ENCODE measurements around the gene VSIR. TPM values are rescaled to one million over a fixed set of nuclear protein-coding genes. Genes with fewer than 3 reads are reported as not detected.

Gene VSIR
- total RNA-seq, 1 donor from 2014 or later, result 13.6 TPM

DNA sequence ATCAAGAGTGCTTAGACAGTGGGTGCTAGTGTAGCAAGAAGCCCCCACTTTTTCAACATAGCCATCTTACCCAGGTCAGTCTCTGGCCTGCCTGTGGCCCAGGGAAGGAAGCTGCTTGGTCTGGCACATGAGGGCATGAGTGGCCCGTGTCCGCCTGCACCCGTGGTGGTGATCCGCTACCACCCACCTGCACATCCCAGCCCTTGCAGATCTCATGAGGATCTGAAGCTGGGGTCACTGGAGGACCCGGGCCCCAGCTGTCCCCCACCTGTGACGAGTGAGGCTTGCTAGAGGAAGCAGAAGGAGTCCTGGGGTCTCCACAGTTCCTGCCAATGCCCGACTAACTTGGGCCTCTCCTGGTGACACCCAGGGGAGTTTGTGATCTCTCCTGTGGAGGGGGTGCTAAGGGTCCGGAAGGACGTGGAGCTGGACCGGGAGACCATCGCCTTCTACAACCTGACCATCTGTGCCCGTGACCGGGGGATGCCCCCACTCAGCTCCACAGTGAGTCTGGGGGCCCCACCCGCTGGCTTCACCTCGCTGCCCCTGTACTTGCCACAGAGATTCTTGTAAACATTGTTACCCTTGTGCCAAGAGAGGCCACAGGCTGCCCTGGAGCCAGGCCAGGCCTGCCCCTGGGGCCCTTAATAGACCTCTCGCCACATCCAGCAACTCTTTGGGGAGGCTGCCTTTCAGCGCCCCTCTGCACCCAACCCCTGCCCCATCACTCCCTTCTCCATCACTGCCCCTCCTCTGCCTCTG, 10.8 kb upstream of the VSIR start:
- Histone ChIP-seq H3K4me3 (ENCODE audit: low read length in 3 of 3) (no peak overlapping the region), H3K9me3 (ENCODE audit: control insufficient read depth in 3 of 3, low read length in 3 of 3) (no peaks in the 10 kb centered on the region), H3K36me3 (ENCODE audit: control insufficient read depth in 3 of 3, insufficient read depth in 3 of 3, low read length in 3 of 3) (no peaks in the 10 kb centered on the region), H3K9ac (ENCODE audit: low read depth in 1 of 3, low read length in 3 of 3) (no peak overlapping the region), H3K27me3 (ENCODE audit: control insufficient read depth in 3 of 3, insufficient read depth in 3 of 3, low read length in 3 of 3) (peaks cover 0 to 3% (median 0%) of the 10 kb centered on the region in 3 donors), H3K4me1 (ENCODE audit: control insufficient read depth in 3 of 3, insufficient read depth in 3 of 3, low read length in 3 of 3) (peaks cover 0 to 6% (median 0%) of the 10 kb centered on the region in 3 donors), H3K27ac (ENCODE audit: low read depth, low read length) (no peak overlapping the region)

DNA sequence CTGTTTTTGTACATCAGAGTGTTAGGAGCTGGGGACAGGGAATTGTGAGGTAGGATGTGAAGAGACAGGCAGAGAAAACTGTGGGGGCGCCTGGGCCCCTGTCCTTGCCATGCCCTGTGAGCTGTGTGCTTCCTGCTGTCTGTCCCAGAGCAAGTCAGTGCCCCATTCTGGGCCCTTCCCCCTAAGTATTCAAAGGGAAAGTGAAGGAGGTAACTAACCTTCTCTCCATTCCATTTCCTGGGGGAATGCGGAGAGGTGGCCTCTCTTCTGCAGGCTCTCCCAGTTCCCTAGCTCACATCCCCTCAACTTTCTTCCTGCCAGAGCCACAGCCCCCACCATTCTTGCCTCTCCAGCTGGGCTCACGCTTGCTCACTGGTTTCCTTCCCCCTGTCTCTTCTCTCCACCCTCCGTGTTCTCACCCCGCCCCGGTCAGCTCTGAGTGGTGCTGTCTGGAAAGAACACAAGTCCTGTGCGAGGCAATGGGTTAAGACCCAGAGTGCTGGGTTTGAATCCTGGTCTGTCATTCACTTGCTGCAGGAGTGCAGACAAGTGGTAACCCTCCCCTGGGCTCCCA, 9.7 kb upstream of the VSIR start:
- Histone ChIP-seq H3K27ac (ENCODE audit: low read depth, low read length) (no peak overlapping the region), H3K27me3 (ENCODE audit: control insufficient read depth in 3 of 3, insufficient read depth in 3 of 3, low read length in 3 of 3) (peaks cover 0 to 3% (median 0%) of the 10 kb centered on the region in 3 donors), H3K9me3 (ENCODE audit: control insufficient read depth in 3 of 3, low read length in 3 of 3) (no peaks in the 10 kb centered on the region), H3K4me3 (ENCODE audit: low read length in 3 of 3) (no peak overlapping the region), H3K9ac (ENCODE audit: low read depth in 1 of 3, low read length in 3 of 3) (no peak overlapping the region), H3K4me1 (ENCODE audit: control insufficient read depth in 3 of 3, insufficient read depth in 3 of 3, low read length in 3 of 3) (peaks cover 0 to 6% (median 0%) of the 10 kb centered on the region in 3 donors), H3K36me3 (ENCODE audit: control insufficient read depth in 3 of 3, insufficient read depth in 3 of 3, low read length in 3 of 3) (no peaks in the 10 kb centered on the region)

DNA sequence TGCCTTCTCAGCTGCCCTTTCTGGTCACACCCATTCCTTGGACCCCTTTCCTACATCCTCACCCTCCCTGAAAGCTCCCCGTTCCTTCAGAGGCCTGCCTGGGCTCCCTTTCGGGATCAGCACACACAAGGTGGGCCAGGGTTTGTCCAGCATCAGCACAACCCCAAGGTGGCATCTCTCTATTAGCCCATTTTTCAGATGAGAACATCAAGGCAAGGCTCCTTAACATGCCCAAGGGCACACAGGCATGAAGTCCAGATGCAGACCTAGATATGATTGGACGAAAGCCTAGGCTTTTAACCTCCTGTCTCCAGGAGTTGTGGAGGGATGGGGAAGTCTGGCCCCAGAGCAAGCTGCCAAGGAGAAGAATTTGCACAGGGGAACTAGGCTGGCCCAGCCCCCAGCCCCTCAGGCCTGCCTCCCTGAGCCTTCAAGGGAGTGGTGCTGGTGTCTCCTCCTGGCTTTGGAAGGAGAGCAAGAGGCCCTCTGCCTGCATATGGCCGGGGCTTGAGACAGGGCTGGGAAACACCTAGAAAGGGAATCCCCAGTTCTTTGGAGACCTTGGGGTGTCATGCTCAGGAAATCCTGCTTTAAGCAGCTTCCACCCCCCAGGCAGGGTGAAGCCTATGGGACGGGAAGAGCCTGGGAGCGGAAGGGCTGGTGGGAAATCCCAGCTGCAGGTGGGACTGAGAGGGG, 9.0 kb upstream of the VSIR start:
- H3K27me3 ChIP-seq (ENCODE audit: control insufficient read depth in 3 of 3, insufficient read depth in 3 of 3, low read length in 3 of 3), result peaks cover 0 to 3% (median 0%) of the 10 kb centered on the region in 3 donors

DNA sequence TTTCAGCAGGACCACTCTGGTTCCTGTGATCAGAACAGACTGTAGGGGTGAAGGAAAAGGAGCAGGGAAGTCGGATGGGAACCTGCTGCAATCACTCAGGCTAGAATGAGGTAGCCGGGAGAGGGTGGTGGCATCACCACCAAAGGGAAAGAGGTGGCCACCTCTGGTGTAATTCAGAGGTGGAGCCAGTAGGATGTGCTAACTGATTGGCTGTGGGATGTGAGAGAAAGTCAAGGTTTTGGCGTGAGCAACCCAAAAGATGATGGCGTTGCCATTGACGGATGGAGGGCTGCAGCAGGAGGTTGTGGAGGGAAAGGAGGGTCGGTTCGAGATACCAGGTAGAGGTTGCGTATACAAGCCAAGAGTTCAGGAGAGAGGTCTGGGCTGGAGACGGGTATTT, 7.4 kb upstream of the VSIR start:
- Histone ChIP-seq H3K9ac (ENCODE audit: low read depth in 1 of 3, low read length in 3 of 3) (no peak overlapping the region), H3K9me3 (ENCODE audit: control insufficient read depth in 3 of 3, low read length in 3 of 3) (no peaks in the 10 kb centered on the region), H3K4me1 (ENCODE audit: control insufficient read depth in 3 of 3, insufficient read depth in 3 of 3, low read length in 3 of 3) (peaks cover 3 to 6% (median 4%) of the 10 kb centered on the region in 3 donors), H3K36me3 (ENCODE audit: control insufficient read depth in 3 of 3, insufficient read depth in 3 of 3, low read length in 3 of 3) (no peaks in the 10 kb centered on the region), H3K27me3 (ENCODE audit: control insufficient read depth in 3 of 3, insufficient read depth in 3 of 3, low read length in 3 of 3) (peaks cover 0 to 3% (median 0%) of the 10 kb centered on the region in 3 donors), H3K27ac (ENCODE audit: low read depth, low read length) (no peak overlapping the region), H3K4me3 (ENCODE audit: low read length in 3 of 3) (no peak overlapping the region)

More for the DNA sequence above, 9.0 kb upstream of the VSIR start:
- no peaks in the 10 kb centered on the region for H3K36me3 ChIP-seq (ENCODE audit: control insufficient read depth in 3 of 3, insufficient read depth in 3 of 3, low read length in 3 of 3)
- H3K4me3 ChIP-seq (ENCODE audit: low read length in 3 of 3), result no peak overlapping the region
- no peaks in the 10 kb centered on the region for H3K9me3 ChIP-seq (ENCODE audit: control insufficient read depth in 3 of 3, low read length in 3 of 3)
- H3K4me1 ChIP-seq (ENCODE audit: control insufficient read depth in 3 of 3, insufficient read depth in 3 of 3, low read length in 3 of 3), result peaks cover 0 to 6% (median 0%) of the 10 kb centered on the region in 3 donors
- no peak overlapping the region for H3K9ac ChIP-seq (ENCODE audit: low read depth in 1 of 3, low read length in 3 of 3)
- H3K27ac ChIP-seq (ENCODE audit: low read depth, low read length), result no peak overlapping the region

DNA sequence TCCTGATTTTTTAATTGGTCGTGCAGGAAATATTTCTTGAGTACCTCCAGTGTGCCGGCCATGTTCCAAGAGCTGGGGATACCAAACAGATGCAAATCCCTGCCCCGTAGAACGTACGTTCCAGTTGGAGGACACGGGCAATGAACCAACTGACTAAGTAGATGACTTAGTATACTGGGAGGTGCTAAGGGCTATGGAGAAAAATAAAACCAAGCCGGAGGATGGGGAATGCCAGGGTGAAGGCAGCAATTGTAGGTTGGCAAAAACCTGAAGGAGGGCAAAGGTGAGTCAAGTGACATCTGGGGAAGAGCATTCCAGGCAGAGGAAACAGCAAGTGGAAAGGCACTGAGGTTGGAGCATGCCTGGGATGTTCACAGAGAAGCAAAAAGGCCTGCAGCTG, 6.8 kb upstream of the VSIR start:
- Histone ChIP-seq H3K9ac (ENCODE audit: low read depth in 1 of 3, low read length in 3 of 3) (no peak overlapping the region), H3K4me1 (ENCODE audit: control insufficient read depth in 3 of 3, insufficient read depth in 3 of 3, low read length in 3 of 3) (peaks cover 9 to 12% (median 10%) of the 10 kb centered on the region in 3 donors), H3K27me3 (ENCODE audit: control insufficient read depth in 3 of 3, insufficient read depth in 3 of 3, low read length in 3 of 3) (peaks cover 0 to 3% (median 0%) of the 10 kb centered on the region in 3 donors), H3K4me3 (ENCODE audit: low read length in 3 of 3) (no peak overlapping the region), H3K27ac (ENCODE audit: low read depth, low read length) (no peak overlapping the region), H3K9me3 (ENCODE audit: control insufficient read depth in 3 of 3, low read length in 3 of 3) (no peaks in the 10 kb centered on the region), H3K36me3 (ENCODE audit: control insufficient read depth in 3 of 3, insufficient read depth in 3 of 3, low read length in 3 of 3) (no peaks in the 10 kb centered on the region)

DNA sequence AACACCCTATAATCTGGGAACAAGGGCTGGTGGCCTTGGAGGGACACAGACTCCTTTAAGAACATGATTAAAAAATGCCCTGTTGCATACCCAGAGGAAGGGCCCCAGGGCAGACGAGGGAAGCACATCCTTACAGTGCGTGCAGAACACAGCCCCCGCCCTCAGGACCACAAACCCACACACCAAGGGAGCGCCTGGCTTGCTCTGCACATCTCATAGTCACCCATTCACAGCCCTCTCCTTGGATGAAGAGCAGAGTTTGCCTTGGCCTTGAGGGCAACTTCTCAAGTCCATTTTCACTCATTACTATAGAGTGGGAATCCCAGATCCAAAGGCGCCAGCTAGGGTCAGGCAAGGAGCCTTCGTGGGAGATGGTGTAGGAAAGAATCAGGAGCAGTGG, 6.3 kb upstream of the VSIR start:
- Histone ChIP-seq H3K27ac (ENCODE audit: low read depth, low read length) (no peak overlapping the region), H3K4me3 (ENCODE audit: low read length in 3 of 3) (no peak overlapping the region), H3K9ac (ENCODE audit: low read depth in 1 of 3, low read length in 3 of 3) (no peak overlapping the region), H3K27me3 (ENCODE audit: control insufficient read depth in 3 of 3, insufficient read depth in 3 of 3, low read length in 3 of 3) (peaks cover 0 to 3% (median 0%) of the 10 kb centered on the region in 3 donors), H3K36me3 (ENCODE audit: control insufficient read depth in 3 of 3, insufficient read depth in 3 of 3, low read length in 3 of 3) (no peaks in the 10 kb centered on the region), H3K4me1 (ENCODE audit: control insufficient read depth in 3 of 3, insufficient read depth in 3 of 3, low read length in 3 of 3) (peaks cover 14 to 17% (median 15%) of the 10 kb centered on the region in 3 donors), H3K9me3 (ENCODE audit: control insufficient read depth in 3 of 3, low read length in 3 of 3) (no peaks in the 10 kb centered on the region)

DNA sequence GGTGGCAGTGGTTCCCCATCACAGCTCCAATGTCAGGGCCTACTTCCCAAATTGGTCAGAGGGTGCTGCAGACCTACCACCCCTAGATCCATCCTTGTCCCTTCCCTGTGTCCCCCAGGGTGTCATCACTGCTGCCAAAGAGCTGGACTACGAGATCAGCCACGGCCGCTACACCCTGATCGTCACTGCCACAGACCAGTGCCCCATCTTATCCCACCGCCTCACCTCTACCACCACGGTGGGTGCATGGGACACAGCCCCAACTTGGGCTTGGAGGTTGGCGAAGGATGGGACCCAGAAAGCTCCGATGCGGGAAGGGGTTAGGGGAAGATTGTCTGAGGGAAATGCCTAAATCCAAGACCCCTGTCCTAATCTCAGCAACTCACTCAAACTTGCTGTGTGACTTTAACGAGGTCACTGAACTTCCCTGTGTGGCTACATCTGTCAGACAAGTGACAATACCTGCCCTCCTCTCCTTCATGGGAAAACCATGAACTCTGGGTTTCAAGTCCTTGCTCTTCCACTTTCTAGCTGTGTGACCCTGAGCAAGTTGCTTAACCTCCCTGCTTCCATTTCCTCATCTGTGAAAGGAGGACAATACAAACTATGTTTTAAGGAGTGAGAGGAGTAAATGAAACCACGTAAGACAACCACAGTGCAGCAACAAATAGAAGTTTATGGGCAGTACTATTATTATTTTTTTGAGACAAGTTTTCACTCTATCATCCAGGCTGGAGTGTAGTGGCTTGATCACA, 4.9 kb upstream of the VSIR start:
- H3K4me3 ChIP-seq (ENCODE audit: low read length in 3 of 3), result no peak overlapping the region
- no peak overlapping the region for H3K27ac ChIP-seq (ENCODE audit: low read depth, low read length)
- H3K36me3 ChIP-seq (ENCODE audit: control insufficient read depth in 3 of 3, insufficient read depth in 3 of 3, low read length in 3 of 3), result no peaks in the 10 kb centered on the region
- H3K9ac ChIP-seq (ENCODE audit: low read depth in 1 of 3, low read length in 3 of 3), result no peak overlapping the region
- H3K27me3 ChIP-seq (ENCODE audit: control insufficient read depth in 3 of 3, insufficient read depth in 3 of 3, low read length in 3 of 3), result no peaks in the 10 kb centered on the region
- H3K9me3 ChIP-seq (ENCODE audit: control insufficient read depth in 3 of 3, low read length in 3 of 3), result no peaks in the 10 kb centered on the region
- peaks cover 26 to 29% (median 28%) of the 10 kb centered on the region in 3 donors for H3K4me1 ChIP-seq (ENCODE audit: control insufficient read depth in 3 of 3, insufficient read depth in 3 of 3, low read length in 3 of 3)

DNA sequence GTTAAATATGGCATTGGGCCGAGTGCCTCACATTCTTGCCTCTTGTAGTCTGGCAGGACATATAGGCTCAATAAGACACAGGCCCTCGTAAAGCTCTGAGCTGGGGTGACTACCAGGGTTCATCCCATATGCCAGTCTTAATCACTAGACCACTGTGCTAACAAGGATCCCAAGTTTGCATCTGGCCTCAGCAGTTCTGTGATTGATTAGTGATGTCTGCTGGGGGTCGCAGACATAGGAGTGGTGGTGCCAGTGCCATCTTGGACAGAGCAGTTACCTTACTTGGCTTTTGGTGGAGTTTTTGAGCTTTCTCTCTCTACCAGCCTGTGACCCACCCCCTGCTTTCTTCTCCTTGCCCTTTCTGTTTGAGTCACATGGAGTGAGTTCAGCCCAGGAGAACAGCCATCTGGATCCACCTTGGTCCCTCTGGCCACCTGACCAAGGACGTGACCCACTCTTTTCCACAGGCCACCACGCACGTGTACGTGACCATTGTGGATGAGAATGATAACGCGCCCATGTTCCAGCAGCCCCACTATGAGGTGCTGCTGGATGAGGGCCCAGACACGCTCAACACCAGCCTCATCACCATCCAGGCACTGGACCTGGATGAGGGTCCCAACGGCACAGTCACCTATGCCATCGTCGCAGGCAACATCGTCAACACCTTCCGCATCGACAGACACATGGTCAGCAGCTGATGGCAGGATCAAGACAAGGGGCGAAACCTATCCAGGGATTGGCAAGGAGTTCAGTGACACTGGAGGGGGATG, 4.1 kb upstream of the VSIR start:
- no peaks in the 10 kb centered on the region for H3K36me3 ChIP-seq (ENCODE audit: control insufficient read depth in 3 of 3, insufficient read depth in 3 of 3, low read length in 3 of 3)
- no peaks in the 10 kb centered on the region for H3K9me3 ChIP-seq (ENCODE audit: control insufficient read depth in 3 of 3, low read length in 3 of 3)
- H3K9ac ChIP-seq (ENCODE audit: low read depth in 1 of 3, low read length in 3 of 3), result no peak overlapping the region
- H3K4me1 ChIP-seq (ENCODE audit: control insufficient read depth in 3 of 3, insufficient read depth in 3 of 3, low read length in 3 of 3), result peaks cover 33 to 37% (median 33%) of the 10 kb centered on the region in 3 donors
- H3K27me3 ChIP-seq (ENCODE audit: control insufficient read depth in 3 of 3, insufficient read depth in 3 of 3, low read length in 3 of 3), result no peaks in the 10 kb centered on the region
- H3K27ac ChIP-seq (ENCODE audit: low read depth, low read length), result no peak overlapping the region
- no peak overlapping the region for H3K4me3 ChIP-seq (ENCODE audit: low read length in 3 of 3)

DNA sequence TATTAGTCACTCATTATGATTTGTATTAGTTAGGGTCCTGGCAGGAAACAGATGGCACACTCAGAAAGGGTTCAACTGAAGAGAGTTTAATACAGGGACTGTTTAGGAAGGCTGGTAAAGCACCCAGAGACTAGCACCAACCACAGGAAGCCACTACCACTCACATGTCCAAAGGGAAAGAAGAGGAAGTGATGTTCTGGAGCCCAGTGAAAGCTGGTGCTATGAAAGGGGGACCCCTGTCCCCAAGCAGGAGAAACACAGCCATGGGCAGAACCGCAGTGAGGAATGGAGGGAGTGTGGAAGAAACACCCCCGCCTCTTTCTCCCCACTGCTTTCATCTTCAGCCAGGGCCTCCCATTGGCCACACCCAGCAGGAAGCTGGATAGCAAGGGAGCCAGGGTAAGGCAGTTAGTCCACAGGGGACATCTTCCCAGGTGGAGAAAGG, 3.2 kb upstream of the VSIR start:
- Histone ChIP-seq H3K36me3 (ENCODE audit: control insufficient read depth in 3 of 3, insufficient read depth in 3 of 3, low read length in 3 of 3) (no peaks in the 10 kb centered on the region), H3K9me3 (ENCODE audit: control insufficient read depth in 3 of 3, low read length in 3 of 3) (no peaks in the 10 kb centered on the region), H3K4me1 (ENCODE audit: control insufficient read depth in 3 of 3, insufficient read depth in 3 of 3, low read length in 3 of 3) (peaks cover 41 to 46% (median 42%) of the 10 kb centered on the region in 3 donors), H3K27ac (ENCODE audit: low read depth, low read length) (no peak overlapping the region), H3K4me3 (ENCODE audit: low read length in 3 of 3) (no peak overlapping the region), H3K27me3 (ENCODE audit: control insufficient read depth in 3 of 3, insufficient read depth in 3 of 3, low read length in 3 of 3) (no peaks in the 10 kb centered on the region), H3K9ac (ENCODE audit: low read depth in 1 of 3, low read length in 3 of 3) (no peak overlapping the region)
